Measurements from ENCODE around the gene PCDHB11. TPM values are rescaled to one million over a fixed set of nuclear protein-coding genes. Genes with fewer than 3 reads are reported as not detected.
"Not testable (repeated sequence)": the region's sequence is repeated elsewhere in the genome, so short reads cannot be mapped to it uniquely, and the experiment has no call there.

PCDHB11 gene
- polyA plus RNA-seq, 1 donor from 2014 or later, result 2.7 TPM

- TF ChIP-seq EZH2 (IDR thresholded peaks at IDR 0.05; ENCODE audit: borderline replicate concordance, insufficient read depth, low read length, poor library complexity, severe bottlenecking), result no peak
- TF ChIP-seq TAF1 (IDR thresholded peaks at IDR 0.05; ENCODE audit: low read depth), result no peak
- no peak for TF ChIP-seq EP300 (conservative IDR thresholded peaks at IDR 0.05; ENCODE audit: poor library complexity, severe bottlenecking)
These were observed 26.8 kb upstream of the PCDHB11 start, which contains the start of gene PCDHB7 (continued) for GRCh38 chr5:141172381-141173204.

DNA sequence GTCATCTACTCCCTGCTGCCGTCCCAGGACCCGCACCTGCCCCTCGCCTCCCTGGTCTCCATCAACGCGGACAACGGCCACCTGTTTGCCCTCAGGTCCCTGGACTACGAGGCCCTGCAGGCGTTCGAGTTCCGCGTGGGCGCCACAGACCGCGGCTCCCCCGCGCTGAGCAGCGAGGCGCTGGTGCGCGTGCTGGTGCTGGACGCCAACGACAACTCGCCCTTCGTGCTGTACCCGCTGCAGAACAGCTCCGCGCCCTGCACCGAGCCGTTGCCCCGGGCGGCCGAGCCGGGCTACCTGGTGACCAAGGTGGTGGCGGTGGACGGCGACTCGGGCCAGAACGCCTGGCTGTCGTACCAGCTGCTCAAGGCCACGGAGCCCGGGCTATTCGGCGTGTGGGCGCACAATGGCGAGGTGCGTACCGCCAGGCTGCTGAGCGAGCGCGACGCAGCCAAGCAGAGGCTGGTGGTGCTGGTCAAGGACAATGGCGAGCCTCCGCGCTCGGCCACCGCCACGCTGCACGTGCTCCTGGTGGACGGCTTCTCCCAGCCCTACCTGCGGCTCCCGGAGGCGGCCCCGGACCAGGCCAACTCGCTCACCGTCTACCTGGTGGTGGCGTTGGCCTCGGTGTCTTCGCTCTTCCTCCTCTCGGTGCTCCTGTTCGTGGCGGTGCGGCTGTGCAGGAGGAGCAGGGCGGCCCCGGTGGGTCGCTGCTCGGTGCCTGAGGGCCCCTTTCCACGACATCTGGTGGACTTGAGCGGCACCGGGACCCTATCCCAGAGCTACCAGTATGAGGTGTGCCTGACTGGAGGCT, 24.9 kb upstream of the PCDHB11 start:
- H3K27ac ChIP-seq (ENCODE audit: low read length); H3K27me3 ChIP-seq (ENCODE audit: insufficient read depth, low read depth, low read length); H3K79me2 ChIP-seq (replicated peaks; ENCODE audit: insufficient read depth, low read length); H3K4me2 ChIP-seq (ENCODE audit: low read length); H3F3A ChIP-seq (ENCODE audit: insufficient read depth, low read length, poor library complexity, severe bottlenecking); H4K20me1 ChIP-seq (ENCODE audit: insufficient read depth); H3K4me3 ChIP-seq (ENCODE audit: low read length); H2AFZ ChIP-seq (ENCODE audit: low read depth, low read length); H3K9me2 ChIP-seq (ENCODE audit: insufficient read depth, low read length); H3K36me3 ChIP-seq (ENCODE audit: insufficient read depth, low read length); H3K9me3 ChIP-seq (ENCODE audit: low read length); H3K9ac ChIP-seq (ENCODE audit: low read length): not testable (repeated sequence)

GRCh38 chr5:141175933-141176332, 23.5 kb upstream of the PCDHB11 start:
- H4K20me1 ChIP-seq (ENCODE audit: insufficient read depth), result no peaks in the 10 kb centered on the region
- H3K4me2 ChIP-seq (ENCODE audit: low read length), result no peak overlapping the region
- H2AFZ ChIP-seq (ENCODE audit: low read depth, low read length), result no peak overlapping the region
- H3K79me2 ChIP-seq (replicated peaks; ENCODE audit: insufficient read depth, low read length), result no peaks in the 10 kb centered on the region
- H3K4me3 ChIP-seq (ENCODE audit: low read length), result no peak overlapping the region
- H3K9ac ChIP-seq (ENCODE audit: low read length), result no peak overlapping the region
- H3K9me3 ChIP-seq (ENCODE audit: low read length), result peaks cover 7% of the 10 kb centered on the region
- no peaks in the 10 kb centered on the region for H3K27me3 ChIP-seq (ENCODE audit: insufficient read depth, low read depth, low read length)
- TF ChIP-seq, protein P1, sequence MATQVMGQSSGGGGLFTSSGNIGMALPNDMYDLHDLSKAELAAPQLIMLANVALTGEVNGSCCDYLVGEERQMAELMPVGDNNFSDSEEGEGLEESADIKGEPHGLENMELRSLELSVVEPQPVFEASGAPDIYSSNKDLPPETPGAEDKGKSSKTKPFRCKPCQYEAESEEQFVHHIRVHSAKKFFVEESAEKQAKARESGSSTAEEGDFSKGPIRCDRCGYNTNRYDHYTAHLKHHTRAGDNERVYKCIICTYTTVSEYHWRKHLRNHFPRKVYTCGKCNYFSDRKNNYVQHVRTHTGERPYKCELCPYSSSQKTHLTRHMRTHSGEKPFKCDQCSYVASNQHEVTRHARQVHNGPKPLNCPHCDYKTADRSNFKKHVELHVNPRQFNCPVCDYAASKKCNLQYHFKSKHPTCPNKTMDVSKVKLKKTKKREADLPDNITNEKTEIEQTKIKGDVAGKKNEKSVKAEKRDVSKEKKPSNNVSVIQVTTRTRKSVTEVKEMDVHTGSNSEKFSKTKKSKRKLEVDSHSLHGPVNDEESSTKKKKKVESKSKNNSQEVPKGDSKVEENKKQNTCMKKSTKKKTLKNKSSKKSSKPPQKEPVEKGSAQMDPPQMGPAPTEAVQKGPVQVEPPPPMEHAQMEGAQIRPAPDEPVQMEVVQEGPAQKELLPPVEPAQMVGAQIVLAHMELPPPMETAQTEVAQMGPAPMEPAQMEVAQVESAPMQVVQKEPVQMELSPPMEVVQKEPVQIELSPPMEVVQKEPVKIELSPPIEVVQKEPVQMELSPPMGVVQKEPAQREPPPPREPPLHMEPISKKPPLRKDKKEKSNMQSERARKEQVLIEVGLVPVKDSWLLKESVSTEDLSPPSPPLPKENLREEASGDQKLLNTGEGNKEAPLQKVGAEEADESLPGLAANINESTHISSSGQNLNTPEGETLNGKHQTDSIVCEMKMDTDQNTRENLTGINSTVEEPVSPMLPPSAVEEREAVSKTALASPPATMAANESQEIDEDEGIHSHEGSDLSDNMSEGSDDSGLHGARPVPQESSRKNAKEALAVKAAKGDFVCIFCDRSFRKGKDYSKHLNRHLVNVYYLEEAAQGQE (IDR thresholded peaks at IDR 0.05; ENCODE audit: borderline replicate concordance), result no peak
- TF ChIP-seq MXI1 (conservative IDR thresholded peaks at IDR 0.05; ENCODE audit: poor library complexity, severe bottlenecking) (no peak), TAF1 (IDR thresholded peaks at IDR 0.05; ENCODE audit: low read depth) (no peak), EZH2 (IDR thresholded peaks at IDR 0.05; ENCODE audit: borderline replicate concordance, insufficient read depth, low read length, poor library complexity, severe bottlenecking) (no peak)
- TF ChIP-seq, protein P2, sequence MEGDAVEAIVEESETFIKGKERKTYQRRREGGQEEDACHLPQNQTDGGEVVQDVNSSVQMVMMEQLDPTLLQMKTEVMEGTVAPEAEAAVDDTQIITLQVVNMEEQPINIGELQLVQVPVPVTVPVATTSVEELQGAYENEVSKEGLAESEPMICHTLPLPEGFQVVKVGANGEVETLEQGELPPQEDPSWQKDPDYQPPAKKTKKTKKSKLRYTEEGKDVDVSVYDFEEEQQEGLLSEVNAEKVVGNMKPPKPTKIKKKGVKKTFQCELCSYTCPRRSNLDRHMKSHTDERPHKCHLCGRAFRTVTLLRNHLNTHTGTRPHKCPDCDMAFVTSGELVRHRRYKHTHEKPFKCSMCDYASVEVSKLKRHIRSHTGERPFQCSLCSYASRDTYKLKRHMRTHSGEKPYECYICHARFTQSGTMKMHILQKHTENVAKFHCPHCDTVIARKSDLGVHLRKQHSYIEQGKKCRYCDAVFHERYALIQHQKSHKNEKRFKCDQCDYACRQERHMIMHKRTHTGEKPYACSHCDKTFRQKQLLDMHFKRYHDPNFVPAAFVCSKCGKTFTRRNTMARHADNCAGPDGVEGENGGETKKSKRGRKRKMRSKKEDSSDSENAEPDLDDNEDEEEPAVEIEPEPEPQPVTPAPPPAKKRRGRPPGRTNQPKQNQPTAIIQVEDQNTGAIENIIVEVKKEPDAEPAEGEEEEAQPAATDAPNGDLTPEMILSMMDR (IDR thresholded peaks at IDR 0.05; ENCODE audit: poor library complexity, severe bottlenecking), result no peak
- H3K9me2 ChIP-seq (ENCODE audit: insufficient read depth, low read length), result no peaks in the 10 kb centered on the region
- no peaks in the 10 kb centered on the region for H3F3A ChIP-seq (ENCODE audit: insufficient read depth, low read length, poor library complexity, severe bottlenecking)
- no peak overlapping the region for H3K27ac ChIP-seq (ENCODE audit: low read length)
- no peaks in the 10 kb centered on the region for H3K36me3 ChIP-seq (ENCODE audit: insufficient read depth, low read length)

DNA sequence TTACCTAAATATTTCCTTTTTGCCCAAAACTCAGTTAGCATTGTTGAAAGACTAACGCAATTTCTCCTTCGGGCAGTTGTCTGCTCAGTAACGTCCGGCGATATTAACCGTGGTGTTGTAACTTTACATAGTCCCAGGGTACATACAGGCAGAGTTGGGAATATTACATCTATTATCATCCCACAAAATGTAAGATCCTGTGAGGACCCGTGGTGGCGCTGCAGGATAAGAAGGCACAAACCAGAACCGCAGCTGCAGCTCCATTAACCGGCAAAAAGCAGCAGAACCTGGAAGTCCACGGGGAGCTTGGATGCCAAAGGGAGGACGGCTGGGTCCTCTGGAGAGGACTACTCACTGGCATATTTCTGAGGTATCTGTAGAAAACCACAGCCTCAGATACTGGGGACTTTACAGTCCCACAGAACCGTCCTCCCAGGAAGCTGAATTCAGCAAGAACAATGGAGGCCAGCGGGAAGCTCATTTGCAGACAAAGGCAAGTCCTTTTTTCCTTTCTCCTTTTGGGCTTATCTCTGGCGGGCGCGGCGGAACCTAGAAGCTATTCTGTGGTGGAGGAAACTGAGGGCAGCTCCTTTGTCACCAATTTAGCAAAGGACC, 21.7 kb upstream of the PCDHB11 start, which contains the start of gene PCDHB8:
PCDHB8 (plus strand) TSS at position 214 of the 615 bp plus-strand sequence; CDS start at position 459, 245 bp downstream.
- not testable (repeated sequence) for H2AFZ ChIP-seq (ENCODE audit: low read depth, low read length); H3F3A ChIP-seq (ENCODE audit: insufficient read depth, low read length, poor library complexity, severe bottlenecking); H3K4me2 ChIP-seq (ENCODE audit: low read length); H4K20me1 ChIP-seq (ENCODE audit: insufficient read depth); H3K9me2 ChIP-seq (ENCODE audit: insufficient read depth, low read length); H3K36me3 ChIP-seq (ENCODE audit: insufficient read depth, low read length); H3K9me3 ChIP-seq (ENCODE audit: low read length); H3K79me2 ChIP-seq (replicated peaks; ENCODE audit: insufficient read depth, low read length); H3K9ac ChIP-seq (ENCODE audit: low read length); H3K27ac ChIP-seq (ENCODE audit: low read length); H3K27me3 ChIP-seq (ENCODE audit: insufficient read depth, low read depth, low read length); H3K4me3 ChIP-seq (ENCODE audit: low read length)

DNA sequence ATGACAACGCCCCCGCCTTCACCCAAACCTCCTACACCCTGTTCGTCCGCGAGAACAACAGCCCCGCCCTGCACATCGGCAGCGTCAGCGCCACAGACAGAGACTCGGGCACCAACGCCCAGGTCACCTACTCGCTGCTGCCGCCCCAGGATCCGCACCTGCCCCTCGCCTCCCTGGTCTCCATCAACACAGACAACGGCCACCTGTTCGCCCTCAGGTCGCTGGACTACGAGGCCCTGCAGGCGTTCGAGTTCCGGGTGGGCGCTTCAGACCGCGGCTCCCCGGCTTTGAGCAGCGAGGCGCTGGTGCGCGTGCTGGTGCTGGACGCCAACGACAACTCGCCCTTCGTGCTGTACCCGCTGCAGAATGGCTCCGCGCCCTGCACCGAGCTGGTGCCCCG, 20.1 kb upstream of the PCDHB11 start:
- not testable (repeated sequence) for H3K27ac ChIP-seq (ENCODE audit: low read length); H4K20me1 ChIP-seq (ENCODE audit: insufficient read depth); H3K9me3 ChIP-seq (ENCODE audit: low read length); H3K79me2 ChIP-seq (replicated peaks; ENCODE audit: insufficient read depth, low read length); H3K36me3 ChIP-seq (ENCODE audit: insufficient read depth, low read length); H3K4me2 ChIP-seq (ENCODE audit: low read length); H3K4me3 ChIP-seq (ENCODE audit: low read length); H3K9ac ChIP-seq (ENCODE audit: low read length); H3F3A ChIP-seq (ENCODE audit: insufficient read depth, low read length, poor library complexity, severe bottlenecking); H3K9me2 ChIP-seq (ENCODE audit: insufficient read depth, low read length); H3K27me3 ChIP-seq (ENCODE audit: insufficient read depth, low read depth, low read length); H2AFZ ChIP-seq (ENCODE audit: low read depth, low read length)

All from neural cell (in vitro differentiated cells).